HepG2 (cell line): ENCODE results near the gene ODAD4. TPM values are rescaled to one million over a fixed set of nuclear protein-coding genes. Genes with fewer than 3 reads are reported as not detected.

Experiments used
- BHLHE40 ChIP-seq: IDR thresholded peaks from 2 replicates; pipeline ENCODE4 v1.6.1; 2011; ENCODE audit warnings: low read length, improper control_type of control experiment
- BORCS8-MEF2B ChIP-seq: sonication (generic); formaldehyde crosslinking; IDR thresholded peaks from 2 replicates; pipeline ENCODE4 v1.8.0; 2022; ENCODE audit warnings: mild to moderate bottlenecking, missing genetic modification reagents
- CHD4 ChIP-seq: fragments of 200-600 bp; sonication (generic); IDR thresholded peaks from 2 replicates; pipeline ENCODE4 v1.7.0; 2017; ENCODE audit warnings: mild to moderate bottlenecking, low read length, borderline replicate concordance
- GABPA ChIP-seq, 2 experiments: IDR thresholded peaks; 2 replicates each; pipeline ENCODE4 v1.6.1; 2011 to 2016; ENCODE audit warnings: low read depth in 2 of 2, low read length in 1 of 2, missing biosample characterization in 1 of 2, missing genetic modification characterization in 1 of 2
- HES4 ChIP-seq: sonication (generic); formaldehyde crosslinking; IDR thresholded peaks from 2 replicates; pipeline ENCODE4 v1.9.0; 2021; ENCODE audit warnings: mild to moderate bottlenecking, missing genetic modification reagents, borderline replicate concordance
- MED1 ChIP-seq: sonication (generic); formaldehyde crosslinking; IDR thresholded peaks from 2 replicates; pipeline ENCODE4 v1.4.0; 2020; ENCODE audit warnings: missing genetic modification reagents
- NCOA2 ChIP-seq: sonication (generic); formaldehyde crosslinking; IDR thresholded peaks from 2 replicates; pipeline ENCODE4 v1.8.0; 2022; ENCODE audit warnings: inconsistent platforms
- NRL ChIP-seq: sonication (generic); formaldehyde crosslinking; IDR thresholded peaks from 2 replicates; pipeline ENCODE4 v1.5.0; 2020; ENCODE audit warnings: missing genetic modification reagents, mild to moderate bottlenecking, moderate library complexity, borderline replicate concordance
- RARG ChIP-seq: sonication (generic); formaldehyde crosslinking; IDR thresholded peaks from 2 replicates; pipeline ENCODE4 v1.4.0; 2020; ENCODE audit warnings: low read depth, mild to moderate bottlenecking, missing genetic modification reagents
- REXO4 ChIP-seq: sonication (generic); formaldehyde crosslinking; IDR thresholded peaks from 2 replicates; pipeline ENCODE4 v1.8.0; 2022; ENCODE audit warnings: missing genetic modification reagents, mild to moderate bottlenecking, borderline replicate concordance
- SRF ChIP-seq: IDR thresholded peaks from 2 replicates; pipeline ENCODE4 v1.6.1; 2011; ENCODE audit warnings: mild to moderate bottlenecking, low read depth, low read length, moderate library complexity
- SYNCRIP ChIP-seq: fragments of 200-400 bp; formaldehyde crosslinking; IDR thresholded peaks from 2 replicates; pipeline ENCODE4 v1.6.1; 2018; ENCODE audit warnings: mild to moderate bottlenecking, low read depth, low read length; ENCODE audit not compliant: insufficient read depth
- TOE1 ChIP-seq: sonication (generic); formaldehyde crosslinking; IDR thresholded peaks from 2 replicates; pipeline ENCODE4 v1.4.0; 2020; ENCODE audit warnings: mild to moderate bottlenecking, missing genetic modification reagents
- TSC22D2 ChIP-seq: sonication (generic); formaldehyde crosslinking; IDR thresholded peaks from 2 replicates; pipeline ENCODE4 v1.5.1; 2020; ENCODE audit warnings: missing genetic modification reagents, mild to moderate bottlenecking, borderline replicate concordance
- ZFP82 ChIP-seq: sonication (generic); formaldehyde crosslinking; IDR thresholded peaks from 2 replicates; pipeline ENCODE4 v1.5.1; 2020; ENCODE audit warnings: mild to moderate bottlenecking, missing genetic modification reagents, borderline replicate concordance
- ZFY ChIP-seq: sonication (generic); formaldehyde crosslinking; IDR thresholded peaks from 2 replicates; pipeline ENCODE4 v1.4.0; 2020; ENCODE audit warnings: missing genetic modification reagents
- ZMYM2 ChIP-seq: sonication (generic); formaldehyde crosslinking; IDR thresholded peaks from 2 replicates; pipeline ENCODE4 v1.8.0; 2022; ENCODE audit warnings: mild to moderate bottlenecking, missing genetic modification reagents
- ZNF124 ChIP-seq: sonication (generic); formaldehyde crosslinking; IDR thresholded peaks from 2 replicates; pipeline ENCODE4 v1.4.0; 2020; ENCODE audit warnings: missing genetic modification reagents
- ZNF232 ChIP-seq: sonication (generic); formaldehyde crosslinking; IDR thresholded peaks from 2 replicates; pipeline ENCODE4 v1.4.0; 2020; ENCODE audit warnings: missing genetic modification reagents, borderline replicate concordance
- ZNF263 ChIP-seq: sonication (generic); formaldehyde crosslinking; IDR thresholded peaks from 2 replicates; pipeline ENCODE4 v1.4.0; 2020; ENCODE audit warnings: missing genetic modification reagents
- ZNF264 ChIP-seq: sonication (generic); formaldehyde crosslinking; IDR thresholded peaks from 2 replicates; pipeline ENCODE4 v1.4.0; 2020; ENCODE audit warnings: missing genetic modification reagents
- ZNF337 ChIP-seq: sonication (generic); formaldehyde crosslinking; IDR thresholded peaks from 2 replicates; pipeline ENCODE4 v1.5.1; 2020; ENCODE audit warnings: missing genetic modification reagents, low read depth, mild to moderate bottlenecking, borderline replicate concordance
- ZNF766 ChIP-seq: sonication (generic); formaldehyde crosslinking; IDR thresholded peaks from 2 replicates; pipeline ENCODE4 v1.5.0; 2020; ENCODE audit warnings: missing genetic modification reagents, borderline replicate concordance
- ZNF772 ChIP-seq: sonication (generic); formaldehyde crosslinking; IDR thresholded peaks from 2 replicates; pipeline ENCODE4 v1.5.0; 2020; ENCODE audit warnings: mild to moderate bottlenecking, missing genetic modification reagents
- ZSCAN9 ChIP-seq: IDR thresholded peaks from 2 replicates; pipeline ENCODE4 v1.6.1; 2016; ENCODE audit warnings: borderline replicate concordance
- polyA plus RNA-seq, 8 experiments: library from polyadenylated mRNA; depleted of rRNA in 3 of 8; stranded (reverse) in 7 of 8; unstranded in 1 of 8; fragments of >200 nt; fragmentation: Illumina TruSeq in 4 of 8; extraction: Trizol in 4 of 8; gene quantifications; 2 replicates each; pipeline versions ENCODE4 v1.2.1 to v1.2.3, GENCODE V29; 2011 to 2016; ENCODE audit warnings: low read depth in 4 of 8, missing spikeins in 1 of 8, mixed read lengths in 1 of 8; ENCODE audit not compliant: insufficient read depth in 1 of 8
- total RNA-seq, 5 experiments: library from RNA; depleted of rRNA; stranded (reverse); fragments of >200 nt; fragmentation: Illumina TruSeq; extraction: Trizol; gene quantifications; 2 replicates each; pipeline ENCODE4 v1.2.3, GENCODE V29; 2016; ENCODE audit warnings: low read depth in 1 of 5
- TF ChIP-seq, protein P1 (sequence below): sonication (generic); formaldehyde crosslinking; IDR thresholded peaks from 2 replicates; pipeline ENCODE4 v1.8.1; 2022; ENCODE audit warnings: mild to moderate bottlenecking, missing genetic modification reagents
- TF ChIP-seq, protein P2 (sequence below): sonication (generic); formaldehyde crosslinking; IDR thresholded peaks from 2 replicates; pipeline ENCODE4 v1.4.0; 2020; ENCODE audit warnings: missing genetic modification reagents, borderline replicate concordance

Gene ODAD4
- total and polyA plus RNA-seq, 2 of the 13 experiments (the other 11 are each of a cell fraction or from before 2014, with no cell fraction given), result 0.48 to 0.53 TPM

DNA sequence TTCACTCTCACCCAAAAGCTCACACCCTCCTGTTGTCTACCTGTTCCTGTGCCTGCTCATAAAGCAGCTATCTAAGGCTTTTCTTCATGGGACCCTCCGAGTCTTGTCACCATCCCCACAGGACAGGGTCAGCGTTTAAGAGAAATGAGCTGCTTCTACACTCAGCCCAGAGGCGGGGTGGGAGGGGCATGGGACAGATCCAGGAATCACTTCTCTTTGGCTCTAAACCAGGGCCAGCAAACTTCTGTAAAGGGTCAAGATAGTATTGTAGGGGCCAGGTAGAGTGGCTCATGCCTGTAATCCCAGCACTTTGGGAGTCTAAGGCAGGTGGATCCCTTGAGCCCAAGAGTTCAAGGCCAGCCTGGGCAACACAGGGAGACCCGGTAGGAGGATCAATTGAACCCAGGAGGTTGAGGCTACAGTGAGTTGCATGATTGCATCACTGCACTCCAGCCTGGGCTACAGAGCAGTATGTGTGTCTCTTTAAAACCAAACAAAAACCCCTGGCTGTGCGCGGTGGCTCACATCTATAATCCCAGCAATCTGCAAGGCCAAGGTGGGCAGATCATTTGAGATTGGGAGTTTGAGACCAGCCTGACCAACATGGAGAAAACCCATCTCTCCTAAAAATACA lies 42.0 kb upstream of the ODAD4 start (continued):
- TF ChIP-seq BORCS8-MEF2B (CRISPR knock-in tag), result no peak
- no peak for TF ChIP-seq GABPA (IDR thresholded peaks at IDR 0.05; ENCODE audit: low read depth, low read length)
- TF ChIP-seq GABPA (CRISPR knock-in tag; IDR thresholded peaks at IDR 0.05; ENCODE audit: low read depth), result no peak
- 0 out of 2 replicates have a peak, but pooled peaks have one; percentile 50 for TF ChIP-seq ZMYM2 (CRISPR knock-in tag)
- no peak for TF ChIP-seq MED1
- 0 out of 2 replicates have a peak, but pooled peaks have one; percentile 17 for TF ChIP-seq ZNF264 (CRISPR knock-in tag)
- 0 out of 2 replicates have a peak, but pooled peaks have one; percentile 45 for TF ChIP-seq ZNF766
- no peak for TF ChIP-seq RARG (CRISPR knock-in tag)
- TF ChIP-seq ZNF772, result no peak
- no peak for TF ChIP-seq ZNF232 (CRISPR knock-in tag)
- no peak for TF ChIP-seq TSC22D2 (CRISPR knock-in tag)
- TF ChIP-seq ZNF263 (CRISPR knock-in tag), result no peak
- no peak for TF ChIP-seq CHD4
- no peak for TF ChIP-seq HES4 (CRISPR knock-in tag)
- TF ChIP-seq ZFP82, result no peak
- TF ChIP-seq SYNCRIP, result no peak
- 0 out of 2 replicates have a peak, but pooled peaks have one; percentile 24 for TF ChIP-seq ZFY (CRISPR knock-in tag)
- no peak for TF ChIP-seq TOE1 (CRISPR knock-in tag)
- TF ChIP-seq ZNF124 (CRISPR knock-in tag), result no peak
- no peak for TF ChIP-seq ZSCAN9 (CRISPR knock-in tag)
- TF ChIP-seq NRL, result no peak
- TF ChIP-seq, protein P1, sequence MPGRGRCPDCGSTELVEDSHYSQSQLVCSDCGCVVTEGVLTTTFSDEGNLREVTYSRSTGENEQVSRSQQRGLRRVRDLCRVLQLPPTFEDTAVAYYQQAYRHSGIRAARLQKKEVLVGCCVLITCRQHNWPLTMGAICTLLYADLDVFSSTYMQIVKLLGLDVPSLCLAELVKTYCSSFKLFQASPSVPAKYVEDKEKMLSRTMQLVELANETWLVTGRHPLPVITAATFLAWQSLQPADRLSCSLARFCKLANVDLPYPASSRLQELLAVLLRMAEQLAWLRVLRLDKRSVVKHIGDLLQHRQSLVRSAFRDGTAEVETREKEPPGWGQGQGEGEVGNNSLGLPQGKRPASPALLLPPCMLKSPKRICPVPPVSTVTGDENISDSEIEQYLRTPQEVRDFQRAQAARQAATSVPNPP (CRISPR knock-in tag), result no peak
- TF ChIP-seq REXO4 (CRISPR knock-in tag), result no peak
- TF ChIP-seq NCOA2 (CRISPR knock-in tag), result no peak
- TF ChIP-seq ZNF337 (CRISPR knock-in tag), result no peak
- no peak for TF ChIP-seq SRF
- TF ChIP-seq, protein P2, sequence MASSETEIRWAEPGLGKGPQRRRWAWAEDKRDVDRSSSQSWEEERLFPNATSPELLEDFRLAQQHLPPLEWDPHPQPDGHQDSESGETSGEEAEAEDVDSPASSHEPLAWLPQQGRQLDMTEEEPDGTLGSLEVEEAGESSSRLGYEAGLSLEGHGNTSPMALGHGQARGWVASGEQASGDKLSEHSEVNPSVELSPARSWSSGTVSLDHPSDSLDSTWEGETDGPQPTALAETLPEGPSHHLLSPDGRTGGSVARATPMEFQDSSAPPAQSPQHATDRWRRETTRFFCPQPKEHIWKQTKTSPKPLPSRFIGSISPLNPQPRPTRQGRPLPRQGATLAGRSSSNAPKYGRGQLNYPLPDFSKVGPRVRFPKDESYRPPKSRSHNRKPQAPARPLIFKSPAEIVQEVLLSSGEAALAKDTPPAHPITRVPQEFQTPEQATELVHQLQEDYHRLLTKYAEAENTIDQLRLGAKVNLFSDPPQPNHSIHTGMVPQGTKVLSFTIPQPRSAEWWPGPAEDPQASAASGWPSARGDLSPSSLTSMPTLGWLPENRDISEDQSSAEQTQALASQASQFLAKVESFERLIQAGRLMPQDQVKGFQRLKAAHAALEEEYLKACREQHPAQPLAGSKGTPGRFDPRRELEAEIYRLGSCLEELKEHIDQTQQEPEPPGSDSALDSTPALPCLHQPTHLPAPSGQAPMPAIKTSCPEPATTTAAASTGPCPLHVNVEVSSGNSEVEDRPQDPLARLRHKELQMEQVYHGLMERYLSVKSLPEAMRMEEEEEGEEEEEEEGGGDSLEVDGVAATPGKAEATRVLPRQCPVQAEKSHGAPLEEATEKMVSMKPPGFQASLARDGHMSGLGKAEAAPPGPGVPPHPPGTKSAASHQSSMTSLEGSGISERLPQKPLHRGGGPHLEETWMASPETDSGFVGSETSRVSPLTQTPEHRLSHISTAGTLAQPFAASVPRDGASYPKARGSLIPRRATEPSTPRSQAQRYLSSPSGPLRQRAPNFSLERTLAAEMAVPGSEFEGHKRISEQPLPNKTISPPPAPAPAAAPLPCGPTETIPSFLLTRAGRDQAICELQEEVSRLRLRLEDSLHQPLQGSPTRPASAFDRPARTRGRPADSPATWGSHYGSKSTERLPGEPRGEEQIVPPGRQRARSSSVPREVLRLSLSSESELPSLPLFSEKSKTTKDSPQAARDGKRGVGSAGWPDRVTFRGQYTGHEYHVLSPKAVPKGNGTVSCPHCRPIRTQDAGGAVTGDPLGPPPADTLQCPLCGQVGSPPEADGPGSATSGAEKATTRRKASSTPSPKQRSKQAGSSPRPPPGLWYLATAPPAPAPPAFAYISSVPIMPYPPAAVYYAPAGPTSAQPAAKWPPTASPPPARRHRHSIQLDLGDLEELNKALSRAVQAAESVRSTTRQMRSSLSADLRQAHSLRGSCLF, result no peak
- TF ChIP-seq BHLHE40, result no peak
